ENCODE measurements around the gene DTHD1. TPM values are rescaled to one million over a fixed set of nuclear protein-coding genes. Genes with fewer than 3 reads are reported as not detected.

Gene DTHD1
- total and polyA plus RNA-seq, 2 of the 8 experiments (the other 6 are each of a cell fraction or from before 2014, with no cell fraction given): not detected

DNA sequence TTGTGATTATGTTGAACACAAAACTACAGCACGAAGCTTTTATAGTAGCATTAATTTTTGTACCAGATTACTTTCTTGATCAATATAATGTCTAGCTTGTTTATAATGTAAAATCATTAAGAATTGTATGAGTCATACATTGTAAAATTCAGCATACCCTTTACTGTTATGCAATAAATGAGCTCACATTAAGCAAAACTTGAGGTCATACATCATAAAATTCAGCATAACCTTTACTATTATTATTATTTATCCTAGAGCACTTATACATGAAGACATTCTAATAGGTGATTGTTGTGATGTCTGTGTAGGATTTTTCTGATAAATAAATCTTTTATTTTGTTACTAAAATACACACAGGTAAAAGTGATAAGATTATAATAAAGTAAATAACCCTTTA, 49.4 kb downstream of the DTHD1 start (continued):
- TF ChIP-seq CHD7 (IDR thresholded peaks at IDR 0.05; ENCODE audit: insufficient replicate concordance, low read length) (no peak), EGR1 (IDR thresholded peaks at IDR 0.05; ENCODE audit: borderline replicate concordance, low read depth, low read length) (no peak), RBBP5 (IDR thresholded peaks at IDR 0.05; ENCODE audit: borderline replicate concordance, low read depth, low read length) (no peak), GABPA (IDR thresholded peaks at IDR 0.05; ENCODE audit: borderline replicate concordance, insufficient read depth, low read length) (no peak)
